ENCODE results near the gene GALNT18.

Gene GALNT18

DNA sequence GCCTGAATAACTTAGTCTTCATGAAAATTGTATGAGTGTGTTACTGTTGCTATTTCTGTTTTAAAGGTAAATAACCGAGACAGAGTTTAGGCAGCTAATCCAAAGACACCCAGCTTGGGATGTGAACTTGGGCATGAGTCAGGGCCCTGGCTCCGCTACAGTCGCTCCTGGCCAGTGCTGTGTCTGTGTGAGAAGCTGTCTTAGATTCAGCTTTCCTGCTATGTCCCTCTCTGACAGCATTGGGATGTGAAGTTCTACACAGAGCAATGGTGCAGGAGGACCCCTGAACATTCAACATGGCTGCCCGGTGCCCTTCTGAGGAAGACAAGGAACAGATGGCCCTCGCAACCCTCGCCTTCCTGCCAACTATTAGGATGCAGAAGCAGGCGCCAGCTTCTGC, 49.4 kb downstream of the GALNT18 start:
- FAIRE-seq (no peak), DNase-seq (ENCODE audit: extremely low spot score, insufficient read length, low read depth) (no peak)

DNA sequence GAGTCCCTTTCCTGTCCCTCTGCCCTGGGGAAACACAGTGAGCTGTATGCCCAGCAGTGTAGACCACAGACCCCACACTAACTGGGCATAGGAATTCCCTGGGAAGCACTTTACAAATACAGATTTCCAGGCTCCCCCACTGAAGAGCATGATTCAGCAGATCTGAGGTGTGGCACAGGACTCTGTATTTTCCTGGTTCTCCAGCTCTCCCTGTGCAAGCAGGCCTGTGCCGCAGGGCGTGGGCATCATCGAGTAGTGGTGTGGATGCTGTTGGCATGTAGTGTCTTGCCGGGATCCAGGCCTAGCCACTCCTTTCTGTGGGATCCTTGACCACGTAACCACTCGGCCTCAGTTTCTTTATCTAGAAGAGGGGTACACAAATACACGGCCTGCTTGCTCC, 49.9 kb downstream of the GALNT18 start:
- no peak for DNase-seq (ENCODE audit: extremely low spot score, insufficient read length, low read depth)
- FAIRE-seq = no peak

DNA sequence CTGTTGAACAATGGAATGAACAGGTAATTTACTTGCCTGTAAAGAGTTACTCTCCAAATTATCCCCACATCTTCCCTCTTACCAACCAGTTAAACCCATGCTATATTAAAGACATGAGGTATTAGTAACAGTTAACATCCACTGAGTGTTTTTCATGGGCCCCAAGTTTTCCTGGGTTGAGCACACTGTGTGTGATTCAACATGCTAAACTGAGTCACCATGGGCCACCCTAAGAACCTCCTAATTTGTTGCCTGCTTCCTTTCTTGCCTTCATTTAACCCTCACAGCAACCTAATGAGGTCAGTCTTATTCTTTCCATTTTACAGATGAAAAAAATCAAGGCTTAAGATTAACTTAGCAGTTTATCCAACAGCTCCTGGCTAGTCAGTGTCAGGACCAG, 51.0 kb downstream of the GALNT18 start:
- FAIRE-seq (no peak), DNase-seq (ENCODE audit: extremely low spot score, insufficient read length, low read depth) (no peak)

GRCh38 chr11:11569936-11570491, 51.8 kb downstream of the GALNT18 start:
- no peak for FAIRE-seq
- DNase-seq (ENCODE audit: extremely low spot score, insufficient read length, low read depth) = no peak

- FAIRE-seq (peak; percentile 60), DNase-seq (ENCODE audit: extremely low spot score, insufficient read length, low read depth) (no peak)
Observed at GRCh38 chr11:11568651-11569229, 53.1 kb downstream of the GALNT18 start.

GRCh38 chr11:11567936-11568650, 53.7 kb downstream of the GALNT18 start:
- FAIRE-seq (no peak), DNase-seq (ENCODE audit: extremely low spot score, insufficient read length, low read depth) (no peak)

DNA sequence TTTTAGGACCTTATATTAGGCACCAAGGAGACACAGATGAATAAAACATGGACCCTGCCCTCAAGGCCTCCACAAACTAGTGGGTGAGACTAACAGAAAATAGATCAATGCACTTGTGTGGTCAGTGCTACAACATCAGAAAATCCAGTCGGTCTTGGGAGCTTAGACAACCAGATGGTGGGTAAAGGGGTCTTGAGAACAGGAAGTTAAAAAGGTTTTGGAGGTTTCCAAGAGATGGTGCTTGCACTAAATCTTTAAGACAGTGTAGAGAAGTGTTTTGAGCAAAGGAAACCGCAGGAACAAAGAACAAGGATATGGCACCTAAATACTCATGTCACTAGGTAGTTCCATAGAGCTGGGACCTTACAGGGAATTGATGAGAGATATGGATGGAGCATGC, 56.2 kb downstream of the GALNT18 start:
- no peak for FAIRE-seq
- DNase-seq (ENCODE audit: extremely low spot score, insufficient read length, low read depth) = no peak

GRCh38 chr11:11563200-11563975, 58.4 kb downstream of the GALNT18 start:
- DNase-seq (ENCODE audit: extremely low spot score, insufficient read length, low read depth) = no peak
- no peak for FAIRE-seq

GRCh38 chr11:11561991-11562390, 59.8 kb downstream of the GALNT18 start:
- FAIRE-seq = no peak

GRCh38 chr11:11558826-11559225, 63.0 kb downstream of the GALNT18 start:
- no peak for FAIRE-seq
- DNase-seq (ENCODE audit: extremely low spot score, insufficient read length, low read depth) = no peak

More at GRCh38 chr11:11561991-11562390, 59.8 kb downstream of the GALNT18 start:
- no peak for DNase-seq (ENCODE audit: extremely low spot score, insufficient read length, low read depth)

DNA sequence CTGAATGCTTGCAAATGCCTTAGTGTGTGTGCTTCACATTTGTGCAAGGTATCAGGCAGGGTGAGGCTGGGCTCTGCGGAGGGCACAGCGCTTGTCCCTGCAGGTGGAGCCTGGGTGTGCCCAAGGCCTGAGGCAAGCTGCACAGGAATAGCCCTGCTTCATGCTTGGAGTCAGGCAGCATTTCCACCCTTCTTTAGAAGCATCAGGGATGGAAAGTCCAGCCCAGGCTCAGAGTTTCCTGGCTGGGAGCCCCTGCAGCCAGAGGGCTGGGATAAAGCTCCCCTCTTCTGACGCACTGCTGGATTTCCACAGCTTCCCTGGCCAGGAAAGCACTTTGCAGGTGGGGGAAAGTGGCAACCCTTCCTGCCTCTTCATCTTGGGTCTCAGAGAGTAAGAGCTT, 63.4 kb downstream of the GALNT18 start:
- no peak for FAIRE-seq
- no peak for DNase-seq (ENCODE audit: extremely low spot score, insufficient read length, low read depth)

DNA sequence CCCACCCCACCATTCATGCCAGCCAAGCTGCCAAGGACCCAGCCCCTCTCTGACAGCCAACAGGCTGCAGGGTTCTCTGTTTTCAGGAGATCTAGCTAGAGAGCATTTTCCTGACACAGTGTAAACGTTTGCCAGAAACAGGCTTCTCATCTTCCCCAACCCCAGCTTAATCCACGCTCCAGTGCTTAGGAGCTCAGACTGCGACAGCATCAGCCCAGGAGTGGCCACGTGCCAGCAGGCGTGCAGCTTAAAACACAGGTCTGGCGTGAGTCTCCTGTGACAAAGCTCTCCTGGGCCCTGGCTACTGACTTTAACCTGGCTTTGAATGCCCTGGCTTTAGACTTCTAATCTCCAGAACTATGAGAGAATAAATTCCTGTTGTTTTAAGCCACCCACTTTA, 66.6 kb downstream of the GALNT18 start:
- no peak for FAIRE-seq
- no peak for DNase-seq (ENCODE audit: extremely low spot score, insufficient read length, low read depth)

GRCh38 chr11:11553573-11553972, 68.2 kb downstream of the GALNT18 start:
- FAIRE-seq (no peak), DNase-seq (ENCODE audit: extremely low spot score, insufficient read length, low read depth) (no peak)

DNA sequence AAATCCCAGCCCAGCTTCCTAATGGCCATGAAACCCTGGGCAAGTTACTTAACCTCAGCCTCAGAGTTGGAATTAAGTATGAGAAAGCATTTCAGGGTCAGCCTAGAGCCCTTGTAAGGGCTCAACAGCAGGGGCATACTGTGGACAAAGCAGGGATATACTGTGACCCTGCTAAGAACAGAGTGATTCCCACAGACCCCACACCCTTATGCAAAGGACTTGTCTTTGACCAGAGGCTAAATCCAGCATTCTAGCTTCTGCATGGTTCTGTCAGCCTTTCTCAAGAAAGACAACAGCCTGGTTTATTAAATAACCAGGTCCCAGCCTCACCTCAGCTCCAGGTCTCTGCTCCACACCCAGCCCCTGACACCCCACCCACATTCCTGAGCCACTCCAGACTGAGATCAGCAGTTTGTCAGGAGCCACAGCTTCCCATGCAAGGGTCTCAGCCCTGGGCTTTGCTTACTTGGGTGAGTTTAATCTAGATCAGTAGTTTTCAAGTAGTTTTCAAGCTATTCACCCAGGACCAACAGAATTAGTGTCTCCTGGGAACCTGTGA, 69.2 kb downstream of the GALNT18 start:
- no peak for FAIRE-seq

DNA sequence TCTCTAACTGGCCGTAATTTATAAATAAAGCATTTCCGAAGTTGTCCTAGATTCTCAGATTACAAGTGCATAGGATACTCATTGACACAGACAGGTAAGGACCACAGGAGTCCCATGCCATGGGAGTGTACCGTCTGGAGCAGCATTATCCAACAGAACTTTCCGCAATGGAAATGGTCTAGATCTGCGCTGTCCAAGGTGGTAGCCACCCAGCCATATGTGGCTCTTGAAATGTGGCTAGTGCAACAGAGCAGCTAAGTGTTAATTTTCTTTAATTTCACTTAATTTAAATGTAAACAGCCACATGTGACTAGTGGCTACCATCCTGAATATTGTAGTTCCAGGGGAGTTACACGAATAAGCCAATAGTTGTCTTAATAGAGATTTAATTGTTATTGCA, 71.3 kb downstream of the GALNT18 start:
- DNase-seq (ENCODE audit: extremely low spot score, insufficient read length, low read depth) = no peak

More for the DNA sequence above, 69.2 kb downstream of the GALNT18 start:
- DNase-seq (ENCODE audit: extremely low spot score, insufficient read length, low read depth) = no peak

DNA sequence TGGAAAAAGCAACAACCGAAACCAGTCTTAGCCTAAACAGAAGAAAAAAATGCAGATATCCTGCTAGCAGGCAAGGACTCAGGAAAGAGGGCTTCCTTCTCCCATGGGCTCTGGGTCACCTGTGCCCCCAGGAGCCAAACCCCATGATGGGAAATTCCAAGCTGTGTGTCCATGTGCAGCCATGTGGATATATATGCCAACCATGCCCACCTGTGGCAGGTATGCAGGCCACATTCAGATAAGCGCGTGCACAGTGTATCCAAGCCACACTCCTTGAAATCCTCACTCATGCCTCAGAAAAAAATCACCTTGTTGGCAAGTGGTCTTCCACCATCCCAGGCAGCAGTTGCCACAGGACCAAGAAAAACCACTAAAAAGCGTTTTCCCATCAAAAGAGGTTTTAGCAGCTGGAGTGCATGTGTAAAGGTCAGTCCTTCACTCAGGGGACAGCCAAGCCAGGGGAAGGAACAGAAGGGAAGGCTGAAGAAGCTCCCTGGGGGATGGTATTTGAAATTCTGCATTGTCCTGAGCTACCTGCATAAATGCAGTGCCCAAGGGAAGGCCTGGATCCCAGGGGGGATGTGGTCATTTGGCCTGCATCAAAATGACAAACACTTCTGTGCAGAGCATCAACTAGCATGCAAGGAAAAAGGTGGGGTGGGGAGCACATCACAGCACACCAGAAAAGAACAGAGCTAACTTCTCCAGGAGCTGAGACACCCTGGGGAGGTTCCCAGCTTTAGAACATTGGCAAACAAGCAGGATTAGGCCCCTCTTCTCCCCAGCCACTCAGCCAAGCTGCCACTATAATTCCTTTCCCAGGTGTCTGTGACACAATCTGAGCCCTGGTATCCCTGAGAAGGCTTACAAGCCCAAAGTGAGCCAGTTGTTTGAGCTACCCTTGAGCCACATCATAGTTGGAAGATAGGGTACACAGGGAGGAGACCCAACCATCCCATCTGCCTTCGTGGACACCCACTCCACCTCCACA, 76.2 kb downstream of the GALNT18 start:
- no peak for DNase-seq (ENCODE audit: extremely low spot score, insufficient read length, low read depth)
- no peak for FAIRE-seq

More for the DNA sequence above, 71.3 kb downstream of the GALNT18 start:
- FAIRE-seq = no peak

DNA sequence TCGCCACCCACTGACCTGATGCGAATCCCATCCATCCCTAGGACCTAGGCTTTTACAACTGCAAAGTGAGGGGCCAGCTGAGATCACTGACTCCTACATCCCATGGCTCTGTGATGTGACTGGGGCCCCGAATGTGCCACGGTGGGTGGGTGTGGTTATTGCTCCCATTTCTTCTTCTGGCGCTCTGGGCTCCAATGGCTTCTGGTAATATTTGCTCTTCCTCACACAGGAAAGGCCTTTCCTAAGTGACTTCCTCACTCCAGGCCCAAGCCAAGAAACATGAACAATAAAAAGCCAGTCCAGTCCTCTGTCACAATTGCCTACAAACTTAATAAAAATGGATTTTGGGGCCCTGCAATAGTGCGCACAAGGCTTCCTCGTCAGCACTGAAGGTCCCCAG, 78.1 kb downstream of the GALNT18 start:
- DNase-seq (ENCODE audit: extremely low spot score, insufficient read length, low read depth) (no peak), FAIRE-seq (no peak)

- DNase-seq (ENCODE audit: extremely low spot score, insufficient read length, low read depth) (no peak), FAIRE-seq (no peak)
Observed at GRCh38 chr11:11540157-11540556, 81.6 kb downstream of the GALNT18 start.

DNA sequence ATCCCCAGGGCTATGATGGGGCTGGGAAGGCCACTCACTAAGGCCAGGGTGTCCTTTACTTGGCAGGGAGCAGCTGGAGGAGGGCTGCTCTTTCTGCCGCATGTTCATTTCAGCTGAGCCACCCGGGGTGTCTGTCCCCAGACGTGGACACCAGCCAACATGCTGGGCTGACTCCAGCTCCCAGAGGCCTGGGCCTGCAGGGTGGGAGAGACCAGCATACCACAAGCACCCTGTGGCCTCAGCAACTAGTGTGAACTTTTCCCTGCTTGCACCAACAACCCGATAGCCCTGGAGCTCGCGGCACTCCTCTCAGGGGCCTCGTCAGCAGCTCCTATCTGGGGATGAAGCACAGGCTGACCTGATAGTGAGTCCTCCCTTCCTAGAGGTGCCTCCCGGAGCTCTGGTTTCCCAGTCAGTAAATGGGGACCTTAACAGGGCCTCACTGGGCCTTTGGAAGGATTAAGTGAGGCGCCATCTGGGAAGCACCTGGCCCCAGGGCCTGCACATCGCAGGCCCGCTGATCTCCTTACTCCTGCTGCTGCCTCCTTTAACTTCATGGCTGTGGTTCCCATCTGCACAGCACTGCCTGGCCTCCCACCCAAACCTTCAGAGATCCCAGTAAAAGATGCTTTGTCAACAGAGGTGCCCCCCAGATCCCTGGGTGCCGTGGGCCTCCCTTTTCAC, 83.4 kb downstream of the GALNT18 start:
- DNase-seq (ENCODE audit: extremely low spot score, insufficient read length, low read depth) = no peak
- FAIRE-seq = no peak

Data from GM18507 (cell line).